Suppressor macrophage treated with lipopolysaccharide for 1 hour (primary cell): ENCODE results near the gene MLH1.

Experiments
- DNase-seq, 3 donors: peaks; one replicate each; pipeline ENCODE4 v3.0.0-alpha.2; 2020 to 2022

MLH1 gene

GRCh38 chr3:37096288-37096687 lies 103.0 kb downstream of the MLH1 start:
- no peak for DNase-seq

GRCh38 chr3:37096975-37097374 lies 103.7 kb downstream of the MLH1 start:
- no peak for DNase-seq

- DNase-seq = no peak
These were observed 104.5 kb downstream of the MLH1 start for GRCh38 chr3:37097776-37098175.

GRCh38 chr3:37098884-37099283 lies 105.6 kb downstream of the MLH1 start:
- DNase-seq = no peak

- DNase-seq = no peak
These were observed 106.2 kb downstream of the MLH1 start for GRCh38 chr3:37099469-37099868.

GRCh38 chr3:37100411-37100810 lies 107.1 kb downstream of the MLH1 start:
- no peak for DNase-seq
